Frontal cortex (tissue), 4 donors: ENCODE data around the gene DET1. TPM values are rescaled to one million over a fixed set of nuclear protein-coding genes. Genes with fewer than 3 reads are reported as not detected.
"Not testable (repeated sequence)": the region's sequence is repeated elsewhere in the genome, so short reads cannot be mapped to it uniquely, and the experiment has no call there.

Source experiments
- DNase-seq, 2 donors: peaks; one replicate each; pipeline ENCODE4 v3.0.0; 2012; ENCODE audit warnings: low spot score in 2 of 2
- FAIRE-seq: peaks from 2 replicates; lab custom pipeline; 2012; peaks lifted over from hg19 to GRCh38; lab: Jason Lieb, UNC
- total RNA-seq: library from RNA; depleted of rRNA; stranded (reverse); fragments of >200 nt; gene quantifications from one replicate; pipeline ENCODE4 v1.2.3, GENCODE V29; 2014
- donor health status: control.
- donor health status: control.
- donor health status: control.

DET1 gene
- total RNA-seq, 1 donor from 2014 or later = 8.2 TPM

DNA sequence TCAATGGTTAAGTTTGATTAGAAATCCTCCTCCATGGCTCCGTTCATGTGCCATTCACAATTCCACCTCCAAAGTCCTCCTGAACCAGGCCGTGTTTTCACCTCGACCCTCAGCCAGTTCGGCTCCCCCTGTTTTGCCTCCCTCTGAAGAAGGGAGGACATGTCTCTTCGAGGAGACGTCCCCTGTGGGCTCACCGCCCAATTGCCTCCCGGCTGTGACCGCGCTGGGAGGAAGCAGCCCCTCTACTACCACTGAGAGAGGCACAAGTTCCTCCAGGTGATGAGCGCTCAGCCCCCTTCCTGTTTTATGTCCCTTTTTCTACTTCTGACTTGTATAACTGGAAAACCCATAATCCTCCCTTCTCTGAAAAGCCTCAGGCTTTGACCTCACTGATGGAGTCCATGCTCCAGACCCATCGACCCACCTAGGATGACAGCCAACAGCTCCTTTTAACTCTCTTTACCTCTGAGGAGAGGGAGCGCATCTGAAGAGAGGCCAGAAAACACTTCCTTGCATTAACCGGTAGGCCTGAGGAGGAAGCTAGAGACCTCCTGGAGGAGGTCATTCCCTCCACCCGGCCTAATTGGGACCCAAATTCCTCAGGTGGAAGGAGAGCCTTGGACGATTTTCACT is 4.7 kb downstream of the DET1 start:
- DNase-seq = no peak
- no peak for FAIRE-seq

DNA sequence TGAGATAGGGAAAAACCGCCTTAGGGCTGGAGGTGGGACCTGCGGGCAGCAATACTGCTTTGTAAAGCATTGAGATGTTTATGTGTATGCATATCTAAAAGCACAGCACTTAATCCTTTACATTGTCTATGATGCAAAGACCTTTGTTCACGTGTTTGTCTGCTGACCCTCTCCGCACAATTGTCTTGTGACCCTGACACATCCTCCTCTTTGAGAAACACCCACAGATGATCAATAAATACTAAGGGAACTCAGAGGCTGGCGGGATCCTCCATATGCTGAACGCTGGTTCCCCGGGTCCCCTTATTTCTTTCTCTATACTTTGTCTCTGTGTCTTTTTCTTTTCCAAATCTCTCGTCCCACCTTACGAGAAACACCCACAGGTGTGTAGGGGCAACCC is 5.4 kb downstream of the DET1 start:
- DNase-seq, FAIRE-seq: not testable (repeated sequence)

- not testable (repeated sequence) for FAIRE-seq, DNase-seq
These were observed 6.1 kb downstream of the DET1 start for GRCh38 chr15:88540350-88540749.

- FAIRE-seq = no peak
- no peak for DNase-seq
These were observed 7.0 kb downstream of the DET1 start for GRCh38 chr15:88539441-88539840.

GRCh38 chr15:88538972-88539371 is 7.5 kb downstream of the DET1 start:
- FAIRE-seq (no peak), DNase-seq (no peak)

DNA sequence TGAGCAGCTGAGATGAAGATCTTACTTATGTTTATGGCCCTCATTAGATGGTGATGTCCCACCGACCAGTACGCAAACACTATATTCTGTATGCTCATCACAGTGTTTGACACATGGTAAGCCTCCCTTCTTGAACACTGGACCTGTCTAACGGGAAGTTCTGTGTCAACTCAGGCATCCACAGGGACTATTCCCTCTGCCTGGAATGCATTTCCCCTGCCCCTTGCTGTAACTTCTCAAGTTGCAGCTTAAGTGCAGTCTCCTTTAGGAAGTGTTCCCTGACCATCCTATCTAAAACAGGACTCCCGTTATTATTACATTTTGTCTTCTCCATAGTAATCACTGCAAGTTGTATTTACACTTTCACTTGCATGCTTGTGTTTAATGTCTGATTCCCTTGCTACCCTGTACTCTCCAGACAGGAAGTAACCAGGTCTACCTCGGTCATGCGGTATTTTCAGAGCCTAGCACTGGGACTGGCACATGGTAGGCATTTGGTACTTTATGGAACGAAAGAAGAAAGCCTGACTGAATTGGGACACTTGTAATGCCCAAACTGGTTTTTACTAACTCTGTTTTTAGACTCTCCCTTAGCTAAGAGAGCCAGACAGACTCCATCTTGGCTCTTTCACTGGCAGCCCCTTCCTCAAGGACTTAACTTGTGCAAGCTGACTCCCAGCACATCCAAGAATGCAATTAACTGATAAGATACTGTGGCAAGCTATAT is 8.7 kb downstream of the DET1 start:
- DNase-seq = no peak
- FAIRE-seq = no peak

- no peak for FAIRE-seq
These were observed 10.7 kb downstream of the DET1 start for GRCh38 chr15:88535607-88536313.

GRCh38 chr15:88535100-88535499 is 11.4 kb downstream of the DET1 start:
- DNase-seq (no peak), FAIRE-seq (no peak)

More at GRCh38 chr15:88535607-88536313, 10.7 kb downstream of the DET1 start:
- no peak for DNase-seq

DNA sequence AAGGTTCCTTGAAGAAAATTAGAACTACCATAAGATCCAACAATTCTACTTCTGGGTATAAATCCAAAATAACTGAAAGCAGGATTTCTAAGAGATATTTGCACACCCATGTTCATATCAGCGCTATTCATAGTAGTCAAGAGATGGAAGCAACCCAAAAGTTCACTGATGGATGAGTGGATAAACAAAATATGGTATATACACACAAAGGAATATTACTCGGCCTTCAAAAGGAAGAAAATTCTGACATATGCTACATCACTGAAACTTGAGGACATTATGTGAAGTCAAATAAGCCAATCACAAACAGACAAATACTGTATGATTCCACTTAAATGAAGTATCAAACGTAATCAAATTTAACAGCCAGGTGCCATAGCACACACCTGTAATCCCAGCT is 13.1 kb downstream of the DET1 start:
- DNase-seq = no peak

GRCh38 chr15:88529021-88529630 is 17.4 kb downstream of the DET1 start:
- DNase-seq = no peak
- no peak for FAIRE-seq

More for the DNA sequence above, 13.1 kb downstream of the DET1 start:
- FAIRE-seq = no peak

DNA sequence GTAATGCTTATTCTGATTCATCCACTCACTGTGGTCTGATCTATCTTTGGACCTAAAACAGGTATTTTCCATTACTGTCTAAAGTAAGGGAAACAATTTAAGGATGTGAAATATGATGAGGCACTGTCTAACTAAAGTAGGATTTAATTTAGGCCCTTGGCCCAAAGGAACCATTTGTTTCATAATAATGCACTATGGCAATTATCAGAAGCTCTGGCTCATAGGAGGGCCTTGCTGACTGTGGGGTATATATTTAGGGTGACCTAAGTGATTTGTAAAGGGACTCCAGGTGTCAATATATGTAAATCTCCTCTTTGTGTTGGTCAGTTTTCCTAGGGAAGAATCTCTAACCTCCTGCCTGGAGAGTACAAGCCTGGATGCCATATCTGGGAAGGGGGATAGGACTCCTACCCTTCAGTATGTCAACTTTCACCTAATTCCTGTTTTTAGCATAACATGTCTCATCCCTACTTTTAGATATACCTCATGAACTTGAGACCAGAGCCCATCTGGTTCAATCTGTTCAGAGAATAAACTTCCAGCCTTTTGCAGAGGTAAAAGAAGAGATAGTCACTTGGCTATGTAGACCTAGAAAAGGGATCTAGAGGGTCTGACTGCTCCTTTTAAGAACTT is 20.1 kb downstream of the DET1 start:
- DNase-seq (no peak), FAIRE-seq (no peak)

GRCh38 chr15:88525418-88525817 is 21.1 kb downstream of the DET1 start:
- DNase-seq (no peak), FAIRE-seq (no peak)

GRCh38 chr15:88524094-88524493 is 22.4 kb downstream of the DET1 start:
- FAIRE-seq, DNase-seq: not testable (repeated sequence)

DNA sequence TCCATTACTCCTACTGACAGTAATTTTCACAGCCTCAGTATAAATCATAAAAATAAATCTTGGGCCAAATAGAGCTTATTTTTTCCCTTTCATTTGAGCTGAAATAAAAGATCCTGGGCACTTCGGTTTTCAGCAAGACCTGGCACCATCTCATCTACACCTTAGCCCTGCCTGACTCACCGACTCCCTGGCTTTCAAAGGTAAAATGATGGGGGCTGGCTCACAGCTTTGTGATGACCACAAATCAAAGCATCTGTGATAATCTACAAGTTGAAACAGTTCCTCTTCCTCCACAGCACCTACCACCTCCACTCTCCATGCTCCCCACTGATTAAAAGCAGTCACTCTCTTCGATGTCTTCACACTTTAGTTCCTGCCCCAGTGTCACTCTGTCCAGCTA is 27.6 kb downstream of the DET1 start:
- DNase-seq (no peak), FAIRE-seq (no peak)

- FAIRE-seq = no peak
- no peak for DNase-seq
These were observed 33.3 kb downstream of the DET1 start for GRCh38 chr15:88513195-88513594.

DNA sequence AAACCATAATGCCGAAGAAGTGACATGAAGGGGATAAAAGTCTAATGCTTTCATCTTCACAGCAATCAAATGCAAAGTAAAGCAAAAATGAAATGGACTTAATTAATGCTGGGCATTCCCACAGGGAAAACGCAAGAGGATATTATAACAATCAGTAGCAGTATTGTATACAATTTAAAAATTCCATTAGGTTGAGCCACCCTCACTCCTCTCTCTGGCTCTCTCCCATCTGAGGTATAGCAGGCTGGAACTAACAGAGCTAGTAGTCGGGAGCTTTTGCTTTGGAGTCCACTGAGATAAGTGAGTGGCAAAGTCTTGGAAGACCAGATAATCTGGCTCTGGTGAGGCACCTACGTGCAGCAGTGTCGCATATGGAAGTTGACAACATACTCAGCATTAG is 33.9 kb downstream of the DET1 start:
- DNase-seq = no peak
- no peak for FAIRE-seq

DNA sequence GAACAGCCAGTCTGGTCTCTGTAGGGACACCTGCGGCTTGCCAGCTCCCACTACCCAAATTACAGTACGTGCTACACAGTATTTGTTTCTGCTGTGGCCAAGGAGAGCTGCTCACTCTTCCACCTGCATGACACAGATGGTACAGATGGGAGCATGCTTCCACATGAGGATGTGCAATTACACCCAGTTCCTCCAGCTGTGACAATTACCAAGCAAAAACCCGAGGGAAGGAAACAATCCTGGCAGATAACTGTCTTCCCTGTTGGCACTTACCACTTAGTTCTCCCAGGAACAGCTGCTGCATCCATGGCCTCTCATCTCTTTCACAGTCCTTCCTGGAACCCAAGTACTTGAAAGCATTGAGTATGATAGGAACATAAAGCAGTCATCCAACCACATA is 34.4 kb downstream of the DET1 start:
- no peak for FAIRE-seq
- no peak for DNase-seq

GRCh38 chr15:88511161-88511560 is 35.3 kb downstream of the DET1 start:
- DNase-seq (no peak), FAIRE-seq (no peak)

GRCh38 chr15:88509964-88510363 is 36.5 kb downstream of the DET1 start:
- no peak for DNase-seq
- no peak for FAIRE-seq

DNA sequence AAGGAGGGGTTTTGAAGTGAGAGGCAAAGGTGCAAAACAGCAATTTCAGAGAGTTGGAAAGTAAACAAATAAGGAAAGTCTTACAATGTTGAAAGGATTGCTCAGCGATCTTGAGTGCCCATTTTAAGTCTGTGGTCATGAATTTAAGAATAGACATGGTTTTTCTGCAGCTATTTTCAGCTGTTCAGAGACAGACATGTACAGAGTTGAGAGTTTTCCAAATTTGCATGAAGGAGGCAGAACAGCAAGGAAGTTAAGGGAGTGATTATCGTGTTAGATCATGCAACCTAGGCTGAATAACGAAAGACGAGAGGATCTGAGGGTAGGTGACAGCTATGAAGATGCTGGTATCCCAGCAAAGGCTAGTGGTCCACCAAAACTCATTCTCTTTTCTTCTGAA is 37.2 kb downstream of the DET1 start:
- FAIRE-seq (no peak), DNase-seq (no peak)
